C4-2B (cell line): Measurements from ENCODE around the gene CFAP299.

ENCODE experiments used
- H3K27ac ChIP-seq: fragments of 450-650 bp; 2 replicates; pipeline ENCODE4 v1.5.1; 2017
- ZFX ChIP-seq: fragments of 450-650 bp; IDR thresholded peaks from 2 replicates; pipeline ENCODE4 v1.6.1; 2017
- TF ChIP-seq, protein P1 (sequence below): fragments of 450-650 bp; conservative IDR thresholded peaks from 2 replicates; pipeline ENCODE4 v1.5.1; 2017; ENCODE audit warnings: mild to moderate bottlenecking

Gene CFAP299

GRCh38 chr4:80417019-80417418, 81.5 kb downstream of the CFAP299 start:
- no peak overlapping the region for H3K27ac ChIP-seq
- TF ChIP-seq ZFX = no peak
- TF ChIP-seq, protein P1, sequence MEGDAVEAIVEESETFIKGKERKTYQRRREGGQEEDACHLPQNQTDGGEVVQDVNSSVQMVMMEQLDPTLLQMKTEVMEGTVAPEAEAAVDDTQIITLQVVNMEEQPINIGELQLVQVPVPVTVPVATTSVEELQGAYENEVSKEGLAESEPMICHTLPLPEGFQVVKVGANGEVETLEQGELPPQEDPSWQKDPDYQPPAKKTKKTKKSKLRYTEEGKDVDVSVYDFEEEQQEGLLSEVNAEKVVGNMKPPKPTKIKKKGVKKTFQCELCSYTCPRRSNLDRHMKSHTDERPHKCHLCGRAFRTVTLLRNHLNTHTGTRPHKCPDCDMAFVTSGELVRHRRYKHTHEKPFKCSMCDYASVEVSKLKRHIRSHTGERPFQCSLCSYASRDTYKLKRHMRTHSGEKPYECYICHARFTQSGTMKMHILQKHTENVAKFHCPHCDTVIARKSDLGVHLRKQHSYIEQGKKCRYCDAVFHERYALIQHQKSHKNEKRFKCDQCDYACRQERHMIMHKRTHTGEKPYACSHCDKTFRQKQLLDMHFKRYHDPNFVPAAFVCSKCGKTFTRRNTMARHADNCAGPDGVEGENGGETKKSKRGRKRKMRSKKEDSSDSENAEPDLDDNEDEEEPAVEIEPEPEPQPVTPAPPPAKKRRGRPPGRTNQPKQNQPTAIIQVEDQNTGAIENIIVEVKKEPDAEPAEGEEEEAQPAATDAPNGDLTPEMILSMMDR = no peak

- H3K27ac ChIP-seq = no peak overlapping the region
- TF ChIP-seq, protein P1 = no peak
- no peak for TF ChIP-seq ZFX
These were observed 84.4 kb downstream of the CFAP299 start for GRCh38 chr4:80419946-80420345.

DNA sequence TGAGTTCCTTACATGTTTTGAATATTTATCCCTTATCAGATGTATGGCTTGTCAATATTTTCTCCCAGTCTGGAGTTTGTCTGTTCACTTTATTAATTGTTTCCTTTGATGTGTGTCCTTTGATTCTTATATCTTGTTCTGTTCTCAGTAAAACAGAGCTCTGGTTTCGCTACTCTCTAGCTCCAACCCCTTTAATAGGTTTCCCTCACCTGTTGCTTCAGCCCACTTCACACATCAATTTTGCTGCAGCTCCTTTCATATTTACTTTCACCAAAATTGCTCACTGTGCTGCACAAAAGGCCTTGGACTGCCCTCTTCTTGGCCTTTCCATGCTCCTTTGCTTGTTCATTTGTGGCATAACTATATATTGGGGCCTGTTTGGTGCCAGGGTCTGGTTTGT, 85.1 kb downstream of the CFAP299 start:
- no peak for TF ChIP-seq ZFX
- TF ChIP-seq, protein P1 = no peak

DNA sequence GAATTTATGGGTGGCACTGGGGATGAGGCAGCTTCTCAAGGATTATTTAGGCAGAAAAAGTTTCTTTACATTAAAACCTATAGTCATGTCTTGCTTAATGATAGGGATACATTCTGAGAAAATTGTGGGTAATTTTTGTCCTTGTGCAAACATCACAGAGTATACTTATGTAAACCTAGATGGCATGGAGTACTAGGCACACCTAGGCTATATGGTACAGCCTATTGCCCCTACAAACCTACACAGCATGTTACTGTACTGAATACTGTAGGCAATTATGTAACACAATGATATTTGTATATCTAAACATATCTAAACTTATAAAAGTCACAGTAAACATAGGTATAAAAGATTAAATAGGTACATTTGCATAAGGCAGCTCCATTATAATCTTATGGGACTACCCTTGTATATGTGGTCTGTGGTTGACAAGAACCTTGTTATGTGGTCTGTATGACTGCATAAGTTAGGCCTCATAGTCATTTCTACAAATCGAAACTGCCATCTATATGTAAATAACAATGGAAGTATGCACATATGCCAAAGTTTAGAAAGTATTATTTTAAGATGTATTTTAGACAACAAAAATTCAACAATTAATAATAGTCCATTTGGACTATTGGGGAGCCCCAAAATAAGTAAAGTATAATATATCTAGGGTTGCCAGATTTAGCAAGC, 87.3 kb downstream of the CFAP299 start:
- H3K27ac ChIP-seq = no peak overlapping the region
- TF ChIP-seq, protein P1 = no peak
- no peak for TF ChIP-seq ZFX

More for the DNA sequence above, 85.1 kb downstream of the CFAP299 start:
- no peak overlapping the region for H3K27ac ChIP-seq

DNA sequence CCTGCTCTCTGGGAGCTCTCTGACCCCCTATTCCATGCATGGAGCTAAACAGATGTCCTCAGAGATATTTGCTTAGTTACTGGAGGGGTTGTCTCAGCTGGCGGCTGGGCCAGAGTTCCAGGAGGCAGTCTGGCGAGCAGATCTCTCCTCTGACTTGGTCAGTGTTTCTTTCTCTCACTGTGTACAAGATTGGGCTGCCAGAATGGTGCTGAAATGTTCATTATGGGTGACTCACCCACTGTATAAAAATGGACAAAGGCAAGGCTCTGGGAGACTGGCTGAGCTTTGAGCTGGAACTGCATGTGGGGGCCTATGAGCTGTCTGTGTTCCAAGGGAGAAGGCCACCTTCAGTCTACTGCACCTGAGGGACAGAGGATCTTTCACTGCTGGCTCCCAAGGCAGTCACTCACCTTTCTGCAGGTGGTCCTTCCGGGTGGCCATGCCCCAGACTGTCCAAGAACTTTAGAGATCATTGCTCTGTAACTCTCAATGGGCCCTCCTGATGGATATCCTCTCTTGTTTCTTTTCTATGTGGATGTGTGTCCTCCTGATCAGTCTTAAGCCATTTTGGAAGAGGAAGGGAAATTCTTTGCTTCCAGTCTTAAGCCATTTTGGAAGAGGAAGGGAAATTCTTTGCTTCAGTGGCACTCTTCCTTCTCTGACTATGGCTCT, 88.2 kb downstream of the CFAP299 start:
- no peak overlapping the region for H3K27ac ChIP-seq
- no peak for TF ChIP-seq ZFX
- TF ChIP-seq, protein P1 = no peak

GRCh38 chr4:80424225-80424581, 88.7 kb downstream of the CFAP299 start:
- TF ChIP-seq, protein P1 = no peak
- H3K27ac ChIP-seq = no peak overlapping the region
